ENCODE results near the gene TSHZ1.

- no peak for TF ChIP-seq SIN3A (IDR thresholded peaks at IDR 0.05; ENCODE audit: borderline replicate concordance, insufficient read depth, low read length)
- no peak for TF ChIP-seq POLR2AphosphoS5 (IDR thresholded peaks at IDR 0.05; ENCODE audit: low read depth, low read length)
- TF ChIP-seq TAF1 (IDR thresholded peaks at IDR 0.05; ENCODE audit: borderline replicate concordance, insufficient read depth, low read length), result no peak
- TF ChIP-seq REST (IDR thresholded peaks at IDR 0.05; ENCODE audit: insufficient read depth in 1 of 2, low read depth in 2 of 2, low read length in 2 of 2), result no peak
Observed at GRCh38 chr18:75293591-75293990, 83.0 kb downstream of the TSHZ1 start.
